Measurements from ENCODE around the gene BRME1.

GRCh38 chr19:13882419-13882795 is 23.5 kb downstream of the BRME1 start:
- TF ChIP-seq, protein P1, sequence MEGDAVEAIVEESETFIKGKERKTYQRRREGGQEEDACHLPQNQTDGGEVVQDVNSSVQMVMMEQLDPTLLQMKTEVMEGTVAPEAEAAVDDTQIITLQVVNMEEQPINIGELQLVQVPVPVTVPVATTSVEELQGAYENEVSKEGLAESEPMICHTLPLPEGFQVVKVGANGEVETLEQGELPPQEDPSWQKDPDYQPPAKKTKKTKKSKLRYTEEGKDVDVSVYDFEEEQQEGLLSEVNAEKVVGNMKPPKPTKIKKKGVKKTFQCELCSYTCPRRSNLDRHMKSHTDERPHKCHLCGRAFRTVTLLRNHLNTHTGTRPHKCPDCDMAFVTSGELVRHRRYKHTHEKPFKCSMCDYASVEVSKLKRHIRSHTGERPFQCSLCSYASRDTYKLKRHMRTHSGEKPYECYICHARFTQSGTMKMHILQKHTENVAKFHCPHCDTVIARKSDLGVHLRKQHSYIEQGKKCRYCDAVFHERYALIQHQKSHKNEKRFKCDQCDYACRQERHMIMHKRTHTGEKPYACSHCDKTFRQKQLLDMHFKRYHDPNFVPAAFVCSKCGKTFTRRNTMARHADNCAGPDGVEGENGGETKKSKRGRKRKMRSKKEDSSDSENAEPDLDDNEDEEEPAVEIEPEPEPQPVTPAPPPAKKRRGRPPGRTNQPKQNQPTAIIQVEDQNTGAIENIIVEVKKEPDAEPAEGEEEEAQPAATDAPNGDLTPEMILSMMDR (IDR thresholded peaks at IDR 0.05), result no peak
- TF ChIP-seq EZH2 (IDR thresholded peaks at IDR 0.05), result no peak

All from neural progenitor cell (in vitro differentiated cells).